Kidney tubule cell (primary cell): ENCODE data around the gene MAPKBP1.
A peak's percentile ranks its signal among the peaks of the same experiment; 100 is the strongest.

ENCODE experiments used
- DNase-seq: peaks from one replicate; pipeline ENCODE4 v3.0.0-alpha.2; 2018; ENCODE audit warnings: low spot score

The MAPKBP1 gene

DNA sequence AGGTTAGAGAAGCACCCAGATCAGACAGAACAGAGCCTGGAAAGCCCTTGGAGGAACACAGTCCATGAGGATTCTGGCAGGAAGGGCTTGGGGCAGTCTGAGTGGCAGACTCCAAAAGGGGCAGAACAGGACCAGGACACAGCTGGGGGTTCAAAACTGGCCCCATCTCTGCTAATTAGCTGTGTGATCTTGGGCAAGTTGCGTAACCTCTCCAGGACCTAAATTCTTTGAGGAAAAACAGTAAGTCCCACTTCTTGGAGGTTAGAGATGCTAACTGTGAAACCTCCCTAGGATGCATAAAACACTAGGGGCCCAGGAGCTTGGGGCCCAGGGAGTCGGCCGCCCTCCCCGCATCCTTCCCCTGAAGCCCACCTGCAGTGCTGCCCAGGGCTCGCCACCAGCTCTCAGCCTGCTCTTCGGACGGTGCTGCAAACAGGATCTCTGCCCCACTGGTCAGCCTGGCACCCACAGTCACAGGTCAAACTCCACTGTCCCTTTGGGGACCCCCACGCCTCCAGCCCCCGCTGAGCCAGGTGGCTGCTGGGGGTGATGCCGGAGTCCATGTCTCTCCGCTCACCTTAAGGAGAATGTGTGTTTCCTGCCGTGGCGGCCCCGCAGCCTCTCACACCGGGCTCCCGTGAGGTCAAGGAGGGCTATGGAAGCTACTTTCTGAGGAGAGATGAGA is 76.3 kb downstream of the MAPKBP1 start:
- no peak for DNase-seq

DNA sequence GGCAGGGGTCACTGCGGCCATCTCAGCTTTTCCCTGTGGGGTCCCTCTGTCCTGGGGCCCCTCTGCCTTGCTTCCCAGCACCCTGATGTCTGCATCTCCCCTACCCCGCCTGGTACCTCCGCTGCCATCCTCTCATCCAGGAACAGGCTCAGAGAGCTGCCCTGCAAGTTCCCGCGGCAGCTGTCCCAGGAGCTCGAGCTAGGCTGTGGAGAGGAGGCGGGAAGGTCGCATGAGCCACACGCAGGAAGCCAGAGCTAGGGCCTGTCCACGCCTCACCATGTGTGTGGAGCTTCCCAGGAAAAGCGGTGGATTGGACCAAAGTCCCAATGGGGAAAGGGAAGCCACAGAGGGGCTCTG is 76.9 kb downstream of the MAPKBP1 start:
- no peak for DNase-seq

DNA sequence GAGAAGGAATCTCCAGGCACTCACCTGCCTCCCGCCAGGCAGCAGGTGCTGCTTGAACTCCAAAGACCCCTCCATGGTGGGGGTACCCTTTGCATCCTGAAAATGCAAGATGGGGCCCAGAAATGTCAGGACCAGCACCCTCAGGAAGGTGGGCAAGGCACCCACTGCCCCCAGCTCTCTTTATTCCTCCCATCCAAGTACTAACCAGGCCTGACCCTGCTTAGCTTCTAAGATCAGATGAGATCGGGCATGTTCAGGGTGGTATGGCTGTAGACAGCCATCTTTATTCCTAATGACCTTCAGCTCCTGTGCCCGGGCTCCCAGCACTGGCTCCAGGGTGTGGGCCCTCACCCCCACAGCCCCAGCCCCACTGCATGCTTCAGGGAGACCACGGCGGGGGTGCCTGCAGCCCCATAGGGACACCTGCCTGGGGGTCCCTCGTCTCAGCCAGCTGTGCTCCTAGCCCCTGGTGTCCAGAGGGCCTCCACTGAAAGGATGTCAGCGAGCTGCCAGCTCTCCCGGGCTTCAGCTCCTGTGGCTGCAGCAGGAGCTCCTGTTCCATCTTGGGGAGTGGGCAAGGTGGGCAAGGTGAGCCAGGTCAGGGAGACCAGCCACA is 77.6 kb downstream of the MAPKBP1 start:
- no peak for DNase-seq

DNA sequence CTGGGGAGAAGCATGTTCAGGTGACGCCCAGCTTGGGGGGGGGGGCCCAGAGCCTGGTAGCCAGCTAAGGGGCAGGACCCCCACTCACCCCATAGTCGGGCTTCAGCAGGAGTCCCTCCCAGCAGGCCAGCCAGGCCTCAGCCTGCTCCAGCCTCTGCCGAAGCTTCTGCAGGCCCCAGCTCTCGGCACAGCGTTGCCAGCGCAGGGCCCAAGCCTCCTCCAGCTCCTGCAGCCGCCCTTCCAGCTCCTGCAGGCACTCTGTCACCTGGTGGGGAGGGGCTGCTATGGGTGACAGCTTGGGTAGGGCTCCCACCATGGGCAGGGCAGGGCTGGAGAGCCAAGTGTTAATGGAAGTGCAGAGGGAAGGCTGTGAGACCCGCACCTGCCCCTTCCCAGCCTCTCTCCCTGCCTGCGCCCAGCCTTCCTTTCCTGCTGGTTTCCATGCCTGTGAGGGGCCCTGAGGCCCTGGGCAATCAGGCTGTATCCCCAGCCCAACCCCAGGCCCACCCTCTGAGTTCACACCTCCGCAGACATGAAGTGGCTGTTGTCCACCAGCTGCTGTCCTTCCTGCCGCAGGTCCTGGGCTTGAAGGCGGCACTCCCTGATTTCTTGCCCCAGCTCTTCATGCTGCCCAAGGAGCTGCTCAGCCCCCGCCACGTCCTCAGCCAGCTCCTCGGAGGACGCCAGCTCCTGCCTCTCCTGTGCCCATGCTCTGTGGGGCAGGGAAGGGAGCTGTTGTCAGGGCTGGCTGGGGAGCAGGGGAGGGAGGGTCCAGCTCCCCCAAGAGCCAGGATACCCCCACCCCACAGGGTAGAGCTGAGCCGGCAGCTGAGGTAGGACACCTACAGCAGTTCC is 78.7 kb downstream of the MAPKBP1 start:
- DNase-seq = no peak

DNA sequence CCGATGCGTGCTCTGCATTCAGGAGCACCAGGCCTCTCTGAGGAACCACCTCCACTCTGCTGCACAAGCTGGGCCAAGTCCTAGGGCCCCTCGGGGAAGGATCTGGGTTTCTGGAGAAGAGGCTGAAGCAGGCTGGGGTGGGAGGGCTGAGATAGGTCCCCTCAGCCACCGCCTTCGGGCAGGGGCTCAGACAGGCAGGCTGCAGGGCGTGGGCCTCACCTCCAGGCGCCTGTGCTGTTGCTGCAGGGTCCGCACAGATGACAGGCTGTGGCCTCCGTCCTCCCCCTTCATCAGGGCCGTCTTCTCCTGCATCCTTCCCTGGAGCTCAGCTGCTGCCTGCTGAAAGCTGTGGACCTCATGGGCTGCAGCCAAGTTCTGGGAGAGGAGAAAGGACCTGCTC is 79.5 kb downstream of the MAPKBP1 start:
- no peak for DNase-seq

DNA sequence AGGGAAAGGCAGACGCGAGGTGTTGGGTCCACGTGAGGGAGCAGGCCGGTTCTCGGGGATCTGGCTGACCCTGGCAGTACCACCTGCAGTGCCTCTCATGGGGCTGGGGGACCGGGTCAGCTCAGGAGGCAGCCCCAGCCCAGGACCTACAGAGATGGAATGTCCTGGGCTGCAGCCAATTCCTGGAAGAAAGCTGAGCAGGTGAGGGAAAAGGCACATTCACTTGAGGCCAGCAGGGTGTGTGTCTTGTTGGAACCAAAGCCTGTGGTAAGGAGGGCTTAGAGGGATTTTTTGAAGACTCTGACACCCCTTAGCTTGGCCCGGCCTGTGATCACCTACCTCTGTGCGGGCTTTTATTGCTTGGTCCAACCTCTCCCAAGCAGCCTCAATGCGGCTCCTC is 80.2 kb downstream of the MAPKBP1 start:
- no peak for DNase-seq

DNA sequence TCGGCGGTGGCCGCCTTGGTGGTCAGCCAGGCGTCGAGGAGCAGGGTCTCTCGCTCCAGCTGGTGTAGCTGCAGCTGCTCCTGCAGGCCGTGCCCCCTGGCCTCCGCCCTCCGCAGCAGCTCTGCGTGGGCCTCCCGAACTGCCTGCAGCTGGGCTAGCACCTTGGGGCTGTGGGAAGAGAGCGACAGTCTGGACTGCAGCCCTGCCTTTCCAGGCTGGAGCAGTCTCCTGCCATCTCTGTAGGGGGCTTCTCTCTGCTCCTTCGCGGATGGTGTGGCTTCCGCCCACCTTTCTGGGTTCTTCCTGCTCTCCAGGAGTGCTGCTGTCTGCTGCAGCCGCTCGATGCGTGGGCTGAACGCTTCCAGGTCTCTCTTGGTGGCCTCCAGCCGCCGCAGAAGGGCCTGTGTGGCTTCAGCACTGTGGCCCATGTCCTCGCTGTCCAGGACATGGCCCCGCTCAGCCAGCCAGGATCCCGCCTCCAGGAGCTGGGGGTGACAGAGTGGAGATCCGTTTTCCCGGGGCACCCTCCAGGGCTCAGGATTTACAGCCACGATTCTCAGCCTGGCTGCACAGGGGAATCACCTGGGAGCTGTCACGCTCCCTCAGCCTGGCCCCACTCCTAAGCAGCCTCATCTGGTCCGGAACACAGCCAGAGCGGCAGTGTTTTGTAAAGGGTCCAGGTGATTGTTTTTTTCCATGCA is 81.1 kb downstream of the MAPKBP1 start:
- no peak for DNase-seq

DNA sequence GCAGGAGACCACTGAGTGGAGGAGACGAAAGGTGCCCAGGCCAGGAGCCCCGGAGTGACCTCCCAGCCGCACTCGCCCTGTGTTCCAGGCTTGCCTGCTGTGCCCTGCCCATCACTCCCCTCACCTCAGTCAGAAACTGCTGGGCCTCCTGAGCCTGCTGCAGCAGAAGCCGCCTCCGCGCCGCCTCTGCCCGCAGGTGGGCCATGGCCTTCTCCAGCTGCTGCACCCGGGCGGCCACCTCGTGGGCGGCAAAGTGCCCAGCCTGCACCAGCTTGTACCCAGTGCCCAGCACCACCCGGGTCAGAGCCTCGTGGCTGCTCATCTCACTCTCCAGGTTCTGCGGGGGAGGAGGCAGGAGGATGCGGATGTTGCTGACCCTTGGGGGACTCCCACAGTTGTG is 82.0 kb downstream of the MAPKBP1 start:
- no peak for DNase-seq

DNA sequence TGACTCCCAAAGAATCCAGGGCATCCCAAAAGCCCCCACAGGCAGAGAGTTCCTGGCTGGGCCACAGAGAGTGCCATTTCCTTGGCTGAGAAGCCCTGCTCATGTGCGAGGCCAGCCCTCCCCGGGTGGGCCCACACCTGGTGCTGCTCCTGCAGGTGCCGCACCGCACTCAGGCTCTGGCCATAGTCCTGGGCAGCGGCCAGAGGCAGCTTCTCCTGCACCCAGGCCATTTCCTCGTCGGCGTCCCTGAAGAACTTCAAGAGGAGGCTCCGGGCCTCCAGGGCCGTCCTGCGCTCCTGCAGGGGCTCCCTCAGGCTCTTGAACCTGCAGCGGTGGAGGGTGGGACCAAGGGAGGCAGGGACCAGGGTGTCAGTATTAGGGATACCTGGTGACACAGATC is 82.4 kb downstream of the MAPKBP1 start:
- DNase-seq = no peak

DNA sequence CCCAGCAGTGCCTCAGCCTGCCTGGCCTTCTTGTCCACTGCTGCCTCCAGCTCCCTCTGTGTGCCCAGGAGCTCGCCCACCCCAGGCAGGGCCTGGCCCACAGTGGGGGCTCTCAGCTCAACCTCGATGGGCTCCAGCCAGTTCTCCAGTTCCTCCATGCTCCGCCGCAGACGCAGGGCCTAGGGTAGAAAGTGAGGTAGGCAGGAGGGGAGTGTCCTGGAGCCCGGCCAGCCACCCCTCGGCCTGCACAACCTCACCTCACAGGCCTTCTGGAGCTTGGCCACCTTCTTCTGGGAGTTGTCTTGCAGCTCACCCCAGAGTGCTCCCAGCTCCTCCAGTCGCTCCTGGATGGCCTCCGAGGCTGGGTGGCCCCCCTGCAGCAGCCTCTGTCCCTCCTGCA is 83.0 kb downstream of the MAPKBP1 start:
- no peak for DNase-seq

DNA sequence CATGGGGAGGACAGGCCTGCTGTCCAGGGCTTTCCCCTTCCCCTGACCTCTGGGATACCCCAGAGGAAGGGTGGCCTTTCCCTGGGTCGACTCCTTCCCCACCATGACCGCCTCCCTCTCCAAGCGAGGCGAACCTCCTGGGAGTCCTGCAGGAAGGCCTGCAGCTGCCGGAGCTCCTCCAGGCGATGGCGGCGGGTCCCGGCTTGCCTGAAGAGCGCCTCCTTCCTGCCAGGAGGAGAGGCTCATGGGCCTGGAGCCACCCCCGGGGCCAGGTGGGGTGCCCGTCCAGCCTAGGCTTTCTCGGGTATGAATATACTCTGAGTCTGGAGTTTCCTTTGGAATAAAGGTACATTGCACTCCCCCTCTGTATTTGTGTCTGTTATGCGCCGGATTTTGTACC is 84.5 kb downstream of the MAPKBP1 start:
- no peak for DNase-seq

DNA sequence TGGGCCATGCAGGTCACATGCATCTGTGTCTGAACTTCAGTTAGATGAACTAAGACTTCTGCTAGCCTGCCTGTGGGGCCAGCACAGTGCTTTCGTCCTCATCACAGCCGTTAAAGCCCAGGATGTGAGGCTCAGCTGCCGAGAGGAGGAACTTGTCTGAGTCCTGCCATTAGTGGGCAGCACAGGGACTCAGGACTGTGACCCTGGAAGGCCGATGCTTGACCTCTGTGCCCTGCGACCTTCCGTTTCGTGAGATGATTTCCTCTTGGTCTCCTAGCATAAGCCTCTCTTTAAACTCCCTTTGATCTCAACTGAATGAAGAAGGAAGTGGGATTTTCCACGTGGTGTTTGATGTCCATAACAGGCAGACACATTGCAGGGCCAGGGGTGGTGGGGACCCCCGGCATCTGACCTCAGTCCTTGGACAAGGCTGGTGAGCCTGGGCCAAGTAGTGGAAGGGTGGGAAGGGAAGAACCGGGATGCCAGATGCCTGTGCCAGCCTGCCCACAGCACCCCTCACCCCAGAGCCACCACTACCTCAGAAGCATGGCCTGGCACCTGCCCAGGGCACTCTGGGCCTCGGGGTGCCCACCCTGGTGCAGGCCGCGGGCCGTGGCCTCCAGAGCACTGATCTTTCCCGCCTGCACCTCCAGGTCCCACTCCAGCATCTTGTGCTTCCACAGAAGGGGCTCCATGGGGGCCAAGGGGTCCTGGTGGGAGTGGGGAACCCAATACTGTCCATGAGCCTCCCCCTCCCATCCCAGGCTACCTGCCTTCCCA is 86.0 kb downstream of the MAPKBP1 start:
- no peak for DNase-seq

DNA sequence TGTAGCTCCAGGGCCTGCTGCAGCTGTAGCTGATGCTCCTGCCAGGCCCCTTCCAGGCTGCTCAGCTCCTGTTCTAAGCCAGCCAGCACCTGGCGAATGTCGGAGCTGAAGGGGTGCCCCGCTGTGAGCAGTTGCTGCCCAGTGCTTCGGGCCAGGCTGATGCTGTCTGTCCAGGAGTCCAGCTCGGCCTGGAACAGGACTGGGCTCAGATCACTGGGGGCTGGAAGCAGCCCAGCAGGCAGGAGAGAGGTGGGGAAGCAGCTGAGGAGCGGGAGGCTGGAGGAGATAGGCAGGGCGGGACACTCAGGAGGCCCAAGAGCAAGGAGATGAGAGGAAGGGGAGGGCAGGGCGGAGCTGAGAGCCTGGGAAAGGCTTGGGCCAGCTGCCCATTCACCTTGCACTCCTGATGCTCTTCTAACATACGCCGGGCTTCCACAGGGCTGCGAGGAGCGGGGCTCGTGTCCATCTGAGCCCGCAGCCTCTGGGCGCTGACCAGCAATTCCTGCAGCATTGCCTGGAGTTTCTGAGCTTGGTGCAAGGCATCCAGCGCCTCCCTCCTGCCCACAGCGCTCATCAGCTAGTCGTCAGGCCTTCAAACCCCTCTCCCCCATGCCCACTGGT is 87.6 kb downstream of the MAPKBP1 start:
- no peak for DNase-seq

DNA sequence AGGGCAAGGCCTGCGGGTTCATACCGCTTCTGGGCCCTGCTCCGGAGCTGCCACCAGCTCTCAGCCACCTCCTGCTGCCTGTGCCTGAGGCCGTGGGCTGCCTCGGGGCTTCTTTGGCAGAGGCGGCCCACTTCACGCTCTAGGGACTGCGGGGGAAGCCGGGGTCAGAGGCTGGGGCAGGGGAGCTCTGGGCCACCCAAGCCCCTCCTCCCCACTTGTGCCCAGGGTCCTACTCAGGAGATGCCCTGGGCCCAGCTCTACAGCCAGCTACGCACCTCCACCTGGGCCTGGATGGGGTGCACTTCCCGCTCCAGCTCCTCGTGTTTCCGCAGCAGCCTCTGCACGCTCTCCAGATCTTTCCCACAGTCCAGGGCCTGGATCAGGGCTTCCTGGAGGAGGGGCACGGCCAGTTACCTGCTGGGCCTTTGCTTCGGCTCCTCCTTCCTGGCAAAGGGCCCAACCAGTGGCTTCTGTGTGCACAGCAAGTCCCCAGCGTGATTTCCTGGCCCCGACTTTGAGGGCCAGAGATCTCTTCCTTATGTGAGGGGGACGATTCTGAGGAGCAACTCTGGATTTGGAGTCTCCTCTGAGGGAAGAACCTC is 88.3 kb downstream of the MAPKBP1 start:
- peak; percentile 20 for DNase-seq

DNA sequence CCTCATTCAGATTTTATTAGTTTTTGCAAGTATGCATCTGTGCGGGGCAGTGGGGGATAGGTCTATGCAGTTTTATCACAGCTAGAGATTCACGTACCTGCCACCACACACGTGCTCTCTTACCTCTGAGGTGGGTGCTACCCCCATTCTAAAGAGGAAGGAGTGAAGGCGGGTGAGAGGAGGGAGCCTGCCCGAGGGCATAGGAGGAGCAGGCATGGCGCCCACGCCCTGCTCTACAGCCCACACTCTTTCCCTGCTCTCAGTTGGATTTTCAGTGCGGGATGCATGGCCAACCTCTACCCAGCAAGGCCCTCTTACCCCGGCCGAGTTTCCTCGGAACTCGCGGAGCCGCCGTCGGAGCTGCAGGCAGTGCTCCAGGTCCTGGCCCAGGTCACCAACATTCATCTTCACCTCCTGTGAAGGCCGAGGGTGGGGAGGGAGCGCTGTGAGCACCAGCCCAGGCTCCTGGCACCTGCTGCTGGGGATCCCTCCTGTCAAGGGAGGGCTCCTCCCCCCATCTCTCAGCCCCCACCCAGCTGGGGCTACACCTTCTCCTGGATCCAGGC is 91.3 kb downstream of the MAPKBP1 start:
- no peak for DNase-seq

DNA sequence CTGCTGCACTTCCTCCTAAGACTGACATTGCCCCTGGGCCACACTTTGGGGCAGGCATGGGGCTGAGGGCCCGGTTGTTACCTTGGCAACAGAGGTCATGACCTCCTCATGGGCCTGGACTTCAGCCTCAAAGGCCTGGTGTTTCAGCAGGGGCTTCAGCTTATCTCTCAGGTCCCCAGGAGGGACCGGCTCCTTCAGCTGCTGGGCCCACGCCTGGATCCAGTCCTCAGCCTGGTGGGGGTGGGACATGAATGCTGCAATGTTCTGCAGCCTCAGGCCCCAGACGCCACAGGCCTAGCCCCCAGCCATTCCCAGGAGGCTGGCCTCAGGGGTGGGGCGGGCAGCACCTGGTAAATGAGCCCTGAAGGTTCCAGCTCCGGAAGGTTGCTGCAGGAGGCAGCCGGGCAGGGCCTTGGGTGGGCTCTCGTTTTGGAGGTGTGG is 92.0 kb downstream of the MAPKBP1 start:
- DNase-seq = no peak

DNA sequence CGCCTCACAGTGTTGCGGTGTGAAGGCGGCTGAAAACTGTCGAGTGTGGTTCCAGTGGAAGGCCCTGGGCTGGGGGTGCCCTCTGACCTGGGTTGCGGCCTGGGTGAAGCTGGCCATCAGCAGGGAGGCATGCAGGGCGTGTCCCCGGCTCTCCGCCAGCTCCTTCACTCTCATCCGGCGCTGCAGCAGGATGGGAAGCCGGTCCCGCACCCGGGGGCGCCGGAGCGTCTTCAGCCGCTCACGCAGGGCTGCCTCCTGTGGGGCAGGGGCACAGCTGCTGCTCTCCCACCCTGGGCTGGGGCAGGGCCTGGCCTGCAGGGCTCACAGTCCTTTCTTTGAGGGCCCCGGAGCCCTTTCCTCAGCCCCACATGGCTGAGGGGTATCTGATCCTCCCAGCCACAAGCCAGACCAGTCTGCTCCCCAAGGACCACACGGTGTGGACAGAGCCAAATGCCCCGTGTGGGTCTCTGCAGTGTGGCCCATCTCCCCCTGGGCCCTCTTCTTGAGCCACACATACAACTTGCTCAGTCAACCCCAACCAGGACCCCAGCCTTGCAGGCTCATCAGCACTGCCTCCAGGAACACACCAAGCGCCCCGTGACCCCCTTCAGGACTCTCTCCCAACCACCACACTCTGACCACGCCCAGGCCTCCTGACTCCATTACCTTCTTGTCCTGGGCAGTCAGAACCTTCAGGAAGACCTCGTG is 92.7 kb downstream of the MAPKBP1 start:
- no peak for DNase-seq

DNA sequence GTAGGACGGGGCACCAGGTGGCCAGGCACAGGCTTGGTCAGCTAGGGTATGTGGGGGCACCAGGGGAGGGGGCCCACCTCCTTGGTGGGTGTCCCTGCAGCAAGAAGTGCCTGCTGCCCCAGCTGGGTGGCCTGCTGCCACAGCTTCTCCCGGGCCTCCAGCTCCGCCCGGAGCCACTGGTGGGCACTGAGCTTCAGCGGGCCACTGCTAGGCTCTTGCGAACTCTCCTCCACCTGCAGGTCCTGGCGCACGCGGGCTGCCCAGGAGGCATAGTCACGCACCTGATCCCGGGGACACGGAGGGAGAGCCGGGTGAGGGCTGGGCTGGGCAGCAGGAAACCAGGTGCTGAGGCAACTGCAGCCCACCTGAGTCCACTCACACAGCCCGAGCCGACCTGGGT is 94.0 kb downstream of the MAPKBP1 start:
- DNase-seq = no peak

DNA sequence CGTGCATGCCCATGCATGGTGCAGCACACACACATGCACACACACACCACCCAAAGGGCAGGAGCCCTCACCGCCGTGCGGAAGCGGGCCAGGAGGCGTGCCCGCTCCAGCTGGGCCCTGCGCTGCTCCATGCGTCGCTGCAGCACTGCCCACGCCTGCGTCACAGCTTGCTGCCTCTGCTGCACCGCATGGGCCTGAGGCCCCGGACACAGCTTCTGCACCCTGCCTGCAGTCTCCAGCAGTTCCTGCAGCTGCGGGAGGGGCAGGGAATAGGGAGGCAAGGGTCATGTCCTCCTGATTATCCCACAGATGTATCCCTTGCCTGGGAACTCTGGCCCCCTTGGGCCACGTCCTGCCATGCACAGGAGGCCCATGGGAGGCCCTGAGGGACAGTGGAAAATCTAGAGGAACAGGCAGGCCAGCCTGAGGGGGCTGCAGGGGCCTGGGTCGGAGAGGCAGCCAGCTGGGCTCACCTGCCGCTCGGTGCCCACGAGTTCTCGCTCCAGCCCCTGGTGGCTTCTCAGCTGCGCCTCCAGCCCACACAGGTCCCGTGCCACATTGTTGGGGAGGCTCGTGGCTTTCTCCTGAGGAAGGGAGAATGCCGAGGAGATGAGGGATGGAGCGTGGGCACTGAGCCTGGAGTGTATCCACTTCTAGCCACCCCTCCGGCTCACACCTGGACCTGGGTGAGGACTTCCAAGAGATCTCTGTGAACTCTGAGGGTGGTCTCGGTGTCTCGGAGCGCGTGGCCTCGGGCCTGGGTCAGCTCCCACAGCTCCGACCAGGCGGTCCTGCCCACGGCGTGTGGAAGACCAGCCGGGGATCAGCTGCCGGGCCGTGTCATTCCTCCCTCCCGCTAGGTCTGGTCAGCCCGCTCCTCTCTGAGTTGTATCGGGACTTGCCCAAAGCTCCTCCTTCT is 95.7 kb downstream of the MAPKBP1 start:
- no peak for DNase-seq
